Neural crest cell (in vitro differentiated cells): ENCODE results near the gene LENG9. TPM values are rescaled to one million over a fixed set of nuclear protein-coding genes. Genes with fewer than 3 reads are reported as not detected.
A peak's percentile ranks its signal among the peaks of the same experiment; 100 is the strongest.
"Not testable (repeated sequence)": the region's sequence is repeated elsewhere in the genome, so short reads cannot be mapped to it uniquely, and the experiment has no call there.

Source experiments
- DNase-seq: peaks from one replicate; pipeline ENCODE4 v3.0.0; 2021; ENCODE audit warnings: low read depth, mixed read lengths, low spot score
- H3K27ac Mint-ChIP-seq: one replicate; pipeline ENCODE4 v1.8.0; 2021; ENCODE audit warnings: mild to moderate bottlenecking, mixed read lengths; ENCODE audit not compliant: unreplicated experiment
- H3K27me3 Mint-ChIP-seq: 2 replicates; pipeline ENCODE4 v1.8.0; 2021; ENCODE audit warnings: low read depth, mild to moderate bottlenecking, mixed read lengths
- H3K36me3 Mint-ChIP-seq: 2 replicates; pipeline ENCODE4 v1.8.0; 2021; ENCODE audit warnings: low read depth, mild to moderate bottlenecking, mixed read lengths
- H3K4me1 Mint-ChIP-seq: 2 replicates; pipeline ENCODE4 v1.8.0; 2021; ENCODE audit warnings: mixed read lengths
- H3K4me3 Mint-ChIP-seq: one replicate; pipeline ENCODE4 v1.8.0; 2021; ENCODE audit warnings: mild to moderate bottlenecking, mixed read lengths
- H3K9me3 Mint-ChIP-seq: 2 replicates; pipeline ENCODE4 v1.8.0; 2021; ENCODE audit warnings: mixed read lengths
- total RNA-seq: library from RNA; stranded (reverse); gene quantifications from 2 replicates; pipeline ENCODE4 v1.2.1, GENCODE V29; 2021
- TF ChIP-seq, protein P1 (sequence below): fragments of 200-600 bp; sonication (generic); conservative IDR thresholded peaks from 2 replicates; pipeline ENCODE4 v1.5.0; 2021; ENCODE audit warnings: antibody characterized with exemption, mild to moderate bottlenecking

LENG9 gene
- total RNA-seq, 1 donor from 2014 or later, result 2.5 TPM

DNA sequence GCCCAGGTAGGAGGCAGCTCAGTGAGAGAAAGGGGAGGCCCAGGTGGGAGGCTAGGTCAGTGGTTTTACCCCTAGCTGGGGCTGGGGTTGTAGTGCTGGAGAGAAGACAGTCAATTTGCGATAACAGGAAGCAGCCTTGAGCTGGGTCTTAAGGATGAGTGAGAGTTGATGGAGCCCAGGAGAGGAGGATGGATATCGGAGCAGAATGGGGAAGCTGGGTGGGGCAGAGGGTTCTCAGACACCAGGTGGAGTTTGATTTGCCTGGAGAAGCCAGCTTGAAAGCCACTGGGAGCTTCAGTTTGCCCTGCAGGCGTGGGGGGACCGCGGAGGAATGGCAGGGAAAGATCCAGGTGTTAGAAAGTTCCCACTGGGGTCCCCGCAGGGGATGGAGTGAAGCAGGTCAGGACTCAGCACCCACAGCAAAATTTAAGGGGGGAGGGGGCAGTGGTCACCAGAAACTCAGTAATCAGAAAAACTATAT lies 10.4 kb upstream of the LENG9 start:
- Mint-ChIP-seq H3K4me3 (no peak overlapping the region), H3K36me3 (no peaks in the 10 kb centered on the region), H3K27ac (no peak overlapping the region), H3K9me3 (no peaks in the 10 kb centered on the region), H3K27me3 (peaks cover 52% of the 10 kb centered on the region), H3K4me1 (peaks cover 33% of the 10 kb centered on the region)
- TF ChIP-seq, protein P1, sequence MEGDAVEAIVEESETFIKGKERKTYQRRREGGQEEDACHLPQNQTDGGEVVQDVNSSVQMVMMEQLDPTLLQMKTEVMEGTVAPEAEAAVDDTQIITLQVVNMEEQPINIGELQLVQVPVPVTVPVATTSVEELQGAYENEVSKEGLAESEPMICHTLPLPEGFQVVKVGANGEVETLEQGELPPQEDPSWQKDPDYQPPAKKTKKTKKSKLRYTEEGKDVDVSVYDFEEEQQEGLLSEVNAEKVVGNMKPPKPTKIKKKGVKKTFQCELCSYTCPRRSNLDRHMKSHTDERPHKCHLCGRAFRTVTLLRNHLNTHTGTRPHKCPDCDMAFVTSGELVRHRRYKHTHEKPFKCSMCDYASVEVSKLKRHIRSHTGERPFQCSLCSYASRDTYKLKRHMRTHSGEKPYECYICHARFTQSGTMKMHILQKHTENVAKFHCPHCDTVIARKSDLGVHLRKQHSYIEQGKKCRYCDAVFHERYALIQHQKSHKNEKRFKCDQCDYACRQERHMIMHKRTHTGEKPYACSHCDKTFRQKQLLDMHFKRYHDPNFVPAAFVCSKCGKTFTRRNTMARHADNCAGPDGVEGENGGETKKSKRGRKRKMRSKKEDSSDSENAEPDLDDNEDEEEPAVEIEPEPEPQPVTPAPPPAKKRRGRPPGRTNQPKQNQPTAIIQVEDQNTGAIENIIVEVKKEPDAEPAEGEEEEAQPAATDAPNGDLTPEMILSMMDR, result no peak
- no peak for DNase-seq

DNA sequence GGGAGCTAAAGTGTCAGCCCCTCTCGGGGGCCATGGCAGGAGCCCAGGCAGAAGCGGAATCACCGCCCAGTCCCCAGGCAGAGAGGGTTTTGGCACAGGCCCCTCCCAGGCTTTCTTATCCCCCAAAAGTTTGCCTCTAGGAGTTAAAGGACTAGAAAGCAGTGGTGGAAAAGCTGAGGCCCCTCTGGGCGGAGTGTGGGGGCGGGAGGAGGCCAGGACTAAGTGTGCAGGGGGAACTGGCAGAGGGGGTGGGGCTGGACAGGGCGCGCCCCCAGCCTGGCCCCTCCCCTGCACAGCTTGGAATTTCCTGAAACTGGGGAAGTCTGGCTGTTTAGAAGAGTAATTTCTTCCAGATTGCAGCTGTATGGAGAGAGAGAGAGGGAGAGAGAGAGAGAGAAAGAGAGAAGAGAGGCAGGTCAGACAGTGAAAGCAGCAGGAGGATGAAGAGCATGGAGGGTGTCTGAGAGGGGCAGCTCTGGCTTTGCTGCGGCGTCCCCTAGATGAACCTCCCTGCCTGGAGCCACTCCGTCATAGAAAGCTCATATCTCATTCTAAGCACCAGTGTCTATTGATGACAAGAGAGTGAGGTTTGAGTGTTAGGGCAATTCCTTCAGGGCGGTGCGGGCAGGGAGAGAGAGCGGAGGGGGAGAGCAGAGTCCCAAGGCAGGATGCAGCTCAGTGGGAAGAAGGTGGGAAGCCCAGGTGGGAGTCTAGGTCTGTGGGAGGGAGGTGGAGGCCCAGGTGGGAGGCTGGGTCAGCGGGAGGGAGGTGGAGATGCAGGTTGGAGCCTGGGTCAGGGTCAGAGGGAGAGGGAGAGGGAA lies 9.7 kb upstream of the LENG9 start, which contains the start of gene CDC42EP5:
TSS of gene CDC42EP5 (minus strand) at position 226 of the 821 bp plus-strand sequence. CDS start 7,749 bp downstream, outside the sequence.
- peak within 1 kb of the TSS; percentile 54 for H3K4me3 Mint-ChIP-seq
- DNase-seq, result peak; percentile 33
- no peak within 1 kb of the TSS for H3K27ac Mint-ChIP-seq
- peaks cover 29% of the 10 kb centered on the region for H3K4me1 Mint-ChIP-seq
- H3K9me3 Mint-ChIP-seq, result no peaks in the 10 kb centered on the region
- peaks cover 54% of the 10 kb centered on the region for H3K27me3 Mint-ChIP-seq
- no peaks in the 10 kb centered on the region for H3K36me3 Mint-ChIP-seq
- TF ChIP-seq, protein P1, result no peak

DNA sequence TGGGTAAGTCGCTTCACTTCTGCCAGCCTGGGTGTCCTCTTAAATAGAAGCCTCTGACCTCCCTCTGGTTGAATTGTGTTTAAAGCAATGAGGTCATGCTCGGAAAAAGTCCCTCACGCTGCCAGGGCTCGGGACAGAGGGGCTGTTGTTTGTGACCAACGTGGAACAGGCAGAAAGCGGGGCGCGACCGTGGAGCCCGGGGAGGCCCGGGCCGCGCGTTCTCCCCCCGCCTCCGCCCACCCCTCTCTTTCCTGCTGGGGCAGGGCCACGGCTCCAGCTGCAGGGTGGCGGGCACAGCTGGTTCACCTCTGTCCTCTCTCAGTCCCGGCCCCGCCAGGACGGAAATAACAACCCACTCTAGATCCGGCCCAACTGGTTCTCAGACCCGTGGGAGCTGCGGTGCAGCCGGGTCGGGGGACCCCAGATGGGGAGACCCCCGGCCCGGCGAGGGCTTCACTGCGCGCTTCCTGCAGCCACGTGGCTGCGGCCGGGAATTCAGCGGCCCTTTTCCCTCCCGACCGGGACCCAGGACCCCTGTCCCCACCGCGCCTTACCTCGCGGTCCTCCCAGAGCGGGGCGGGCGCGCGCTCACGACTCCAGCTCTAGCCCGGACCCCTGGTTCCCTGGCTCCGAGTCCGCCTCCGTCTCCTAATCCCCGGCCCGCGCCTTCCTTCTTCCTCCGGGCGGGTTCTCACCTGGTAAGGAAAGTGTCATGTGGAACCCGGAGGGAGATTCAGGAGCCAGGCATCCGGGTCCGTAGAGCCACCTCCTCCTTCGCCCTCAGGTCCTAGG lies 7.6 kb upstream of the LENG9 start:
- Mint-ChIP-seq H3K4me3 (peak overlapping the region; percentile 66), H3K27me3 (peaks cover 51% of the 10 kb centered on the region), H3K9me3 (no peaks in the 10 kb centered on the region), H3K4me1 (peaks cover 29% of the 10 kb centered on the region), H3K36me3 (no peaks in the 10 kb centered on the region), H3K27ac (peak overlapping the region; percentile 70)
- TF ChIP-seq, protein P1, result no peak
- DNase-seq, result peak; percentile 28

GRCh38 chr19:54470276-54470887 lies 6.8 kb upstream of the LENG9 start:
- no peak for DNase-seq
- peaks cover 29% of the 10 kb centered on the region for H3K4me1 Mint-ChIP-seq
- H3K27ac Mint-ChIP-seq, result peak overlapping the region; percentile 70
- H3K27me3 Mint-ChIP-seq, result peaks cover 55% of the 10 kb centered on the region
- H3K9me3 Mint-ChIP-seq, result no peaks in the 10 kb centered on the region
- H3K4me3 Mint-ChIP-seq, result peak overlapping the region; percentile 70
- H3K36me3 Mint-ChIP-seq, result no peaks in the 10 kb centered on the region
- TF ChIP-seq, protein P1, result no peak

DNA sequence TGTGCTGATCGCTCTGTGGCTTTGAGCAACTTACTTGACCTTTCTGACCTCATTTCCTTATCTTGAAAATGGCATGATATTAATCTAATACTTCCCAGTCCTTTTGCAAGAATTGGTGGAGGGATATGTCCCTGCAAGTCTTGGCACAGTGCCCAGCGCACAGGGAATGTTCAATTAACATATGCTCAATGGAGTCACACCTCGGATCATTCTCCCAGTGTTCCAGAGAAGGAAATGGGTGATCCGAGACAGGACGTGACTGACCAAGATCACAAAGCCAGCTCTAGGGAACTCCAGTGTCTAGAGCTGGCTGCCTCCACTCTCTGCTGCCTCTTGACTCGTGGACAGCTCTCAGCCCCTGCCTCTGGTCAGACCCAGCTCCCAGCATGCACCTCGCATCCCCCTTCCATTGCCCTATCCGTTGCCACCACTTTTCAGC lies 5.9 kb upstream of the LENG9 start:
- TF ChIP-seq, protein P1, result no peak
- H3K4me1 Mint-ChIP-seq, result peaks cover 25% of the 10 kb centered on the region
- DNase-seq, result no peak
- H3K9me3 Mint-ChIP-seq, result no peaks in the 10 kb centered on the region
- peaks cover 53% of the 10 kb centered on the region for H3K27me3 Mint-ChIP-seq
- H3K27ac Mint-ChIP-seq, result no peak overlapping the region
- H3K4me3 Mint-ChIP-seq, result peak overlapping the region; percentile 70
- H3K36me3 Mint-ChIP-seq, result no peaks in the 10 kb centered on the region

DNA sequence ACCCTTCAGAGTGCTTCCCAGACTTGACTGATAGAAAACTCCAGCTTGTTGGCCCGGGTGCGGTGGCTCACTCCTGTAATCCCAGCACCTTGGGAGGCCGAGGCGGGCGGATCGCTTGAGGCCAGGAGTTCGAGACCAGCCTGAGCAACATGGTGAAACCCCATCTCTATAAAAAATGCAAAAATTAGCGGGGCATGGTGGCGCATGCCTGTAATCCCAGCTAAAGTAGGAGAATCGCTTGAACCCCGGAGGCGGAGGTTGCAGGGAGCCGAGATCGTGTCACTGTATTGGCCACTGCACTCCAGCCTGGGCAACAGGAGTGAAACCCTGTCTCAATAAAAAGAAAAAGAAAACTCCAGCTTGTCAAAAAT lies 2.5 kb upstream of the LENG9 start:
- not testable (repeated sequence) for H3K36me3 Mint-ChIP-seq, H3K9me3 Mint-ChIP-seq, H3K27ac Mint-ChIP-seq, DNase-seq
- H3K4me1 Mint-ChIP-seq, result peaks cover 28% of the 10 kb centered on the region
- H3K4me3 Mint-ChIP-seq, result peak overlapping the region; percentile 81
- peaks cover 55% of the 10 kb centered on the region for H3K27me3 Mint-ChIP-seq
